Ovary (tissue), 9 donors: ENCODE measurements around the gene IQGAP1. TPM values are rescaled to one million over a fixed set of nuclear protein-coding genes. Genes with fewer than 3 reads are reported as not detected.
"Not testable (repeated sequence)": the region's sequence is repeated elsewhere in the genome, so short reads cannot be mapped to it uniquely, and the experiment has no call there.

Source experiments
- DNase-seq, 5 donors: peaks; one replicate each; pipeline ENCODE4 v3.0.0-alpha.2; 2019 to 2020
- H3K27ac ChIP-seq, 2 donors: fragments of 200-600 bp; one replicate each; pipeline versions ENCODE4 v1.5.1 to v1.8.0; 2019 to 2022
- H3K27me3 ChIP-seq: fragments of 200-600 bp; one replicate; pipeline ENCODE4 v1.8.0; 2022
- H3K36me3 ChIP-seq: fragments of 200-600 bp; sonication (generic); one replicate; pipeline ENCODE4 v1.5.1; 2019
- H3K4me1 ChIP-seq: one replicate; pipeline ENCODE4 v1.8.1; 2013; ENCODE audit warnings: mild to moderate bottlenecking, moderate library complexity; ENCODE audit not compliant: insufficient read depth
- H3K4me3 ChIP-seq: fragments of 200-600 bp; sonication (generic); one replicate; pipeline ENCODE4 v1.5.1; 2017
- H3K9me3 ChIP-seq, 2 donors: fragments of 200-600 bp in 1 of 2; sonication (generic) in 1 of 2; one replicate each; pipeline versions ENCODE4 v1.5.1 to v1.8.1; 2013 to 2019; ENCODE audit warnings: mild to moderate bottlenecking in 1 of 2, moderate library complexity in 1 of 2
- CTCF ChIP-seq, 3 donors: fragments of 450-650 bp in 2 of 3; fragments of 200-600 bp in 1 of 3; IDR thresholded peaks; one replicate each; pipeline versions ENCODE4 v1.5.1 to v1.8.0; 2016 to 2022; ENCODE audit warnings: antibody characterized with exemption in 3 of 3, mild to moderate bottlenecking in 1 of 3
- EP300 ChIP-seq: sonication (generic); formaldehyde crosslinking; IDR thresholded peaks from one replicate; pipeline ENCODE4 v1.6.1; 2017; ENCODE audit warnings: antibody characterized with exemption
- POLR2A ChIP-seq: fragments of 450-650 bp; IDR thresholded peaks from one replicate; pipeline ENCODE4 v1.6.1; 2017; ENCODE audit warnings: antibody characterized with exemption, mild to moderate bottlenecking, moderate library complexity
- WGBS, 3 donors: extraction: QIAGEN DNeasy Blood & Tissue Kit in 1 of 3; methylation state at CpG; one replicate each; pipeline versions ENCODE4 v1.1.5 to v1.1.7; 2013 to 2017; 5-methylcytosine and 5-hydroxymethylcytosine counted together
- intact Hi-C, 4 donors: fragments of 100-400 bp; cut with DNase I; formaldehyde crosslinking; loops; one replicate each; pipeline versions ENCODE4 v1.11.0 to v1.15.1; 2022 to 2023
- polyA plus RNA-seq, 2 donors: library from polyadenylated mRNA; stranded (reverse); fragments of 200-250 nt in 1 of 2; fragments of 350-450 nt in 1 of 2; fragmentation: Illumina TruSeq in 1 of 2; extraction: RNeasy Lipid Tissue Mini Kit (QIAGEN cat#74804) in 1 of 2; gene quantifications; one replicate each; pipeline ENCODE4 v1.2.3, GENCODE V29; 2013 to 2014
- total RNA-seq, 7 donors: library from RNA; depleted of rRNA in 2 of 7; stranded (reverse); fragments of >200 nt in 2 of 7; fragmentation: NEBNext Ultra II Directional in 3 of 7; extraction: Animal tissue kit (Norgen Biotek cat#: 25700) in 3 of 7; gene quantifications; one replicate each; pipeline versions ENCODE4 v1.1.0 to v1.2.4, GENCODE V29; 2016 to 2023
- donor health status: DM: no; HTN: no; CAD: no; lungs with moderate emphysema.
- donor health status: DM: no; HTN: no; CAD: no.
- donor health status: Bipolar disorder and iron deficiency.
- donor health status: DM: yes; HTN: yes; CAD: no.
- donor health status: DM: no; HTN: no; CAD: no.
- donor health status: DM: yes; HTN: yes; CAD: no.

IQGAP1 gene
- total and polyA plus RNA-seq, 9 donors: 68.1 to 173 (median 108) TPM

- Histone ChIP-seq H3K36me3 (no peaks in the 10 kb centered on the region), H3K4me3 (no peak overlapping the region), H3K27ac (no peak overlapping the region), H3K9me3 (no peaks in the 10 kb centered on the region), H3K27me3 (no peaks in the 10 kb centered on the region), H3K4me1 (peaks cover 1% of the 10 kb centered on the region)
- 87 to 92% (median 89%) methylated on average over 5 of the region's 5 CpGs for WGBS, 3 donors
- no peak for TF ChIP-seq POLR2A
- no peak for TF ChIP-seq EP300
- no peak for TF ChIP-seq CTCF (IDR thresholded peaks at IDR 0.05)
- DNase-seq: no peak
- intact Hi-C loops: no loop called here
Observed at GRCh38 chr15:90520365-90520764, 132.3 kb downstream of the IQGAP1 start.

GRCh38 chr15:90523373-90523772, 135.3 kb downstream of the IQGAP1 start:
- no peak for TF ChIP-seq EP300
- TF ChIP-seq CTCF (IDR thresholded peaks at IDR 0.05): no peak
- no peak for TF ChIP-seq POLR2A
- intact Hi-C loops: no loop called here

GRCh38 chr15:90524018-90524803, 136.2 kb downstream of the IQGAP1 start:
- H3K9me3 ChIP-seq, H3K36me3 ChIP-seq, H3K27me3 ChIP-seq, H3K4me3 ChIP-seq, intact Hi-C loops, DNase-seq, H3K4me1 ChIP-seq, H3K27ac ChIP-seq: not testable (repeated sequence)
- 91 to 94% (median 92%) methylated on average over 6 of the region's 6 CpGs for WGBS, 3 donors

More at GRCh38 chr15:90523373-90523772, 135.3 kb downstream of the IQGAP1 start:
- H3K9me3 ChIP-seq: no peaks in the 10 kb centered on the region
- WGBS, 3 donors: 83 to 94% (median 93%) methylated on average over 3 of the region's 3 CpGs
- no peak overlapping the region for H3K27ac ChIP-seq
- H3K36me3 ChIP-seq: no peaks in the 10 kb centered on the region
- H3K27me3 ChIP-seq: no peaks in the 10 kb centered on the region
- no peaks in the 10 kb centered on the region for H3K4me1 ChIP-seq
- DNase-seq: no peak
- no peak overlapping the region for H3K4me3 ChIP-seq

- Histone ChIP-seq H3K4me1 (peaks cover 12% of the 10 kb centered on the region), H3K27me3 (no peaks in the 10 kb centered on the region), H3K4me3 (no peak overlapping the region), H3K27ac (peak overlapping the region; percentile 97 to 99), H3K36me3 (no peaks in the 10 kb centered on the region), H3K9me3 (no peaks in the 10 kb centered on the region)
- no peak for DNase-seq
- TF ChIP-seq EP300 (no peak), POLR2A (no peak), CTCF (IDR thresholded peaks at IDR 0.05) (no peak)
- intact Hi-C loops: no loop called here
- WGBS, 3 donors: 12 to 26% (median 14%) methylated on average over 15 of the region's 15 CpGs
Observed at GRCh38 chr15:90529011-90529370, 140.9 kb downstream of the IQGAP1 start.
